ENCODE measurements around the gene SLC25A10. TPM values are rescaled to one million over a fixed set of nuclear protein-coding genes. Genes with fewer than 3 reads are reported as not detected.

The SLC25A10 gene, protein sequence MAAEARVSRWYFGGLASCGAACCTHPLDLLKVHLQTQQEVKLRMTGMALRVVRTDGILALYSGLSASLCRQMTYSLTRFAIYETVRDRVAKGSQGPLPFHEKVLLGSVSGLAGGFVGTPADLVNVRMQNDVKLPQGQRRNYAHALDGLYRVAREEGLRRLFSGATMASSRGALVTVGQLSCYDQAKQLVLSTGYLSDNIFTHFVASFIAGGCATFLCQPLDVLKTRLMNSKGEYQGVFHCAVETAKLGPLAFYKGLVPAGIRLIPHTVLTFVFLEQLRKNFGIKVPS
- 10 to 100 TPM; 23.3 to 49.3 (median 37.1) TPM for total RNA-seq

- Histone ChIP-seq H3K27me3 (no peaks in the 10 kb centered on the region), H3K9me3 (no peaks in the 10 kb centered on the region), H3K27ac (peak within 1 kb of the TSS; percentile 76 to 92 (median 90)), H3K4me1 (peaks cover 32 to 72% (median 37%) of the 10 kb centered on the region in 3 donors), H3K4me3 (peak within 1 kb of the TSS; percentile 68 to 94 (median 91)), H3K36me3 (peaks cover 5 to 41% (median 11%) of the 10 kb centered on the region in 3 donors)
- DNase-seq, result no peak
- intact Hi-C loops (cut with DNase I), result no loop called here
- no CpG with 5 or more reads among the region's 89 CpGs for WGBS, 2 donors
- TF ChIP-seq, protein P1, sequence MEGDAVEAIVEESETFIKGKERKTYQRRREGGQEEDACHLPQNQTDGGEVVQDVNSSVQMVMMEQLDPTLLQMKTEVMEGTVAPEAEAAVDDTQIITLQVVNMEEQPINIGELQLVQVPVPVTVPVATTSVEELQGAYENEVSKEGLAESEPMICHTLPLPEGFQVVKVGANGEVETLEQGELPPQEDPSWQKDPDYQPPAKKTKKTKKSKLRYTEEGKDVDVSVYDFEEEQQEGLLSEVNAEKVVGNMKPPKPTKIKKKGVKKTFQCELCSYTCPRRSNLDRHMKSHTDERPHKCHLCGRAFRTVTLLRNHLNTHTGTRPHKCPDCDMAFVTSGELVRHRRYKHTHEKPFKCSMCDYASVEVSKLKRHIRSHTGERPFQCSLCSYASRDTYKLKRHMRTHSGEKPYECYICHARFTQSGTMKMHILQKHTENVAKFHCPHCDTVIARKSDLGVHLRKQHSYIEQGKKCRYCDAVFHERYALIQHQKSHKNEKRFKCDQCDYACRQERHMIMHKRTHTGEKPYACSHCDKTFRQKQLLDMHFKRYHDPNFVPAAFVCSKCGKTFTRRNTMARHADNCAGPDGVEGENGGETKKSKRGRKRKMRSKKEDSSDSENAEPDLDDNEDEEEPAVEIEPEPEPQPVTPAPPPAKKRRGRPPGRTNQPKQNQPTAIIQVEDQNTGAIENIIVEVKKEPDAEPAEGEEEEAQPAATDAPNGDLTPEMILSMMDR (IDR thresholded peaks at IDR 0.05), result peak in 3 of 6 experiments; percentile 20 to 49 (median 37)
- TF ChIP-seq POLR2A (IDR thresholded peaks at IDR 0.05), result peak in 1 of 4 donors; percentile 38
Observed at GRCh38 chr17:81711814-81712467, at the start of gene SLC25A10. Gene SLC25A10, plus strand, starts transcription at chr17:81712284. Its CDS starts 143 bp downstream, at chr17:81712427.

- H3K9me3 ChIP-seq, result no peaks in the 10 kb centered on the region
- peaks cover 2 to 23% (median 3%) of the 10 kb centered on the region in 3 donors for H3K36me3 ChIP-seq
- H3K27ac ChIP-seq, result peak overlapping the region; percentile 14 to 73 (median 39)
- H3K27me3 ChIP-seq, result no peaks in the 10 kb centered on the region
- intact Hi-C loops (cut with DNase I), result no loop called here
- peaks cover 30 to 77% (median 46%) of the 10 kb centered on the region in 3 donors for H3K4me1 ChIP-seq
- DNase-seq, result no peak
- WGBS, 2 donors, result 45 to 67% methylated on average over 3 to 6 of the region's 7 CpGs
- TF ChIP-seq POLR2A (IDR thresholded peaks at IDR 0.05), result no peak
- TF ChIP-seq, protein P1 (IDR thresholded peaks at IDR 0.05), result no peak
- H3K4me3 ChIP-seq, result no peak overlapping the region
Observed at GRCh38 chr17:81664051-81664470, 48.0 kb upstream of the SLC25A10 start.

- 11 to 41% methylated on average over 6 to 9 of the region's 30 CpGs for WGBS, 2 donors
- no peaks in the 10 kb centered on the region for H3K9me3 ChIP-seq
- peaks cover 30 to 74% (median 42%) of the 10 kb centered on the region in 3 donors for H3K4me1 ChIP-seq
- no peaks in the 10 kb centered on the region for H3K27me3 ChIP-seq
- peak overlapping the region; percentile 87 to 97 (median 91) for H3K4me3 ChIP-seq
- peaks cover 16 to 37% (median 17%) of the 10 kb centered on the region in 3 donors for H3K36me3 ChIP-seq
- intact Hi-C loops (cut with DNase I), result no loop called here
- DNase-seq, result no peak
- TF ChIP-seq POLR2A (IDR thresholded peaks at IDR 0.05), result no peak
- TF ChIP-seq, protein P1 (IDR thresholded peaks at IDR 0.05), result no peak
- peak overlapping the region; percentile 92 to 98 (median 94) for H3K27ac ChIP-seq
Observed at GRCh38 chr17:81665205-81666091, 46.6 kb upstream of the SLC25A10 start.

- H3K27ac ChIP-seq, result peak overlapping the region; percentile 92 to 98 (median 94)
- H3K36me3 ChIP-seq, result peaks cover 19 to 42% (median 20%) of the 10 kb centered on the region in 3 donors
- peak overlapping the region; percentile 87 to 97 (median 91) for H3K4me3 ChIP-seq
- H3K4me1 ChIP-seq, result peaks cover 30 to 69% (median 42%) of the 10 kb centered on the region in 3 donors
- no peak for DNase-seq
- H3K27me3 ChIP-seq, result no peaks in the 10 kb centered on the region
- intact Hi-C loops (cut with DNase I), result no loop called here
- TF ChIP-seq, protein P1 (IDR thresholded peaks at IDR 0.05), result no peak
- no peak for TF ChIP-seq POLR2A (IDR thresholded peaks at IDR 0.05)
- H3K9me3 ChIP-seq, result no peaks in the 10 kb centered on the region
- 0 to 4% methylated on average over 1 to 5 of the region's 16 CpGs for WGBS, 2 donors
Observed at GRCh38 chr17:81666092-81666341, 46.1 kb upstream of the SLC25A10 start.
